Cardiac muscle cell (in vitro differentiated cells and primary cell): ENCODE measurements around the gene EHMT2. TPM values are rescaled to one million over a fixed set of nuclear protein-coding genes. Genes with fewer than 3 reads are reported as not detected.
"Not testable (repeated sequence)": the region's sequence is repeated elsewhere in the genome, so short reads cannot be mapped to it uniquely, and the experiment has no call there.

Experiments used
- DNase-seq, 2 donors: peaks; one replicate each; pipeline versions ENCODE4 v3.0.0 to v3.0.0-alpha.2; 2010 to 2017; ENCODE audit warnings: low read depth in 1 of 2, low spot score in 1 of 2
- H3K27ac ChIP-seq: fragments of 200-600 bp; sonication (generic); 2 replicates; pipeline ENCODE4 v1.5.1; 2016
- H3K27me3 ChIP-seq: fragments of 200-600 bp; sonication (generic); 2 replicates; pipeline ENCODE4 v1.6.0; 2016; ENCODE audit warnings: control low read depth
- H3K36me3 ChIP-seq: fragments of 200-600 bp; sonication (generic); 2 replicates; pipeline ENCODE4 v1.5.1; 2016; ENCODE audit warnings: control low read depth
- H3K4me1 ChIP-seq: fragments of 200-600 bp; sonication (generic); 2 replicates; pipeline ENCODE4 v1.8.1; 2017; ENCODE audit warnings: low read depth, mild to moderate bottlenecking, mixed run types
- H3K4me3 ChIP-seq: fragments of 200-600 bp; sonication (generic); 2 replicates; pipeline ENCODE4 v1.5.1; 2016; ENCODE audit warnings: mild to moderate bottlenecking
- H3K9me3 ChIP-seq: fragments of 200-600 bp; sonication (generic); 2 replicates; pipeline ENCODE4 v1.5.1; 2017; ENCODE audit warnings: low read depth, mild to moderate bottlenecking, control low read depth
- polyA plus RNA-seq: library from polyadenylated mRNA; unstranded; fragments of >200 nt; fragmentation: Nextera tagmentation; extraction: Ambion mirVana; gene quantifications from 2 replicates; pipeline ENCODE4 v1.2.1, GENCODE V29; 2016
- total RNA-seq: library from RNA; depleted of rRNA; stranded (reverse); fragments of >200 nt; gene quantifications from 2 replicates; pipeline ENCODE4 v1.2.3, GENCODE V29; 2016
- TF ChIP-seq, protein P1 (sequence below): IDR thresholded peaks from 2 replicates; pipeline ENCODE4 v1.5.1; 2012; ENCODE audit warnings: low read depth, mild to moderate bottlenecking, low read length

Gene EHMT2
- total and polyA plus RNA-seq, 2 experiments from 2014 or later: 89.6 to 120 TPM

DNA sequence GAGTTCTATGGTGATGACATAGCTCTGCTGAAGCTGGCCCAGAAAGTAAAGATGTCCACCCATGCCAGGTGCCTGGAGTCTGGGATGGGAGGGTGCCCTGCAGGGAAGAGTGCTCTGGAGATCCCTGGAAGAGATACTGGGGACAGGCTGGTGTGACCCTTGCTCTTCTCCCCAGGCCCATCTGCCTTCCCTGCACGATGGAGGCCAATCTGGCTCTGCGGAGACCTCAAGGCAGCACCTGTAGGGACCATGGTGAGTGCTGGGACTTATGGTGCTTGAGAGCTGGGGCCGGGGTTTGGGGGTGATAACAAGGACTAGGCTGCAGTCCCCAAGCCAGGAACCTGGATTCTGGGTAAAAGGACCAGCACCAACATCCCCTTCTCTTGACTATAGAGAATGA is 46.2 kb upstream of the EHMT2 start:
- DNase-seq: no peak
- Histone ChIP-seq H3K9me3 (no peaks in the 10 kb centered on the region), H3K27me3 (no peaks in the 10 kb centered on the region), H3K27ac (no peak overlapping the region), H3K4me3 (no peak overlapping the region), H3K4me1 (no peaks in the 10 kb centered on the region), H3K36me3 (no peaks in the 10 kb centered on the region)
- TF ChIP-seq, protein P1, sequence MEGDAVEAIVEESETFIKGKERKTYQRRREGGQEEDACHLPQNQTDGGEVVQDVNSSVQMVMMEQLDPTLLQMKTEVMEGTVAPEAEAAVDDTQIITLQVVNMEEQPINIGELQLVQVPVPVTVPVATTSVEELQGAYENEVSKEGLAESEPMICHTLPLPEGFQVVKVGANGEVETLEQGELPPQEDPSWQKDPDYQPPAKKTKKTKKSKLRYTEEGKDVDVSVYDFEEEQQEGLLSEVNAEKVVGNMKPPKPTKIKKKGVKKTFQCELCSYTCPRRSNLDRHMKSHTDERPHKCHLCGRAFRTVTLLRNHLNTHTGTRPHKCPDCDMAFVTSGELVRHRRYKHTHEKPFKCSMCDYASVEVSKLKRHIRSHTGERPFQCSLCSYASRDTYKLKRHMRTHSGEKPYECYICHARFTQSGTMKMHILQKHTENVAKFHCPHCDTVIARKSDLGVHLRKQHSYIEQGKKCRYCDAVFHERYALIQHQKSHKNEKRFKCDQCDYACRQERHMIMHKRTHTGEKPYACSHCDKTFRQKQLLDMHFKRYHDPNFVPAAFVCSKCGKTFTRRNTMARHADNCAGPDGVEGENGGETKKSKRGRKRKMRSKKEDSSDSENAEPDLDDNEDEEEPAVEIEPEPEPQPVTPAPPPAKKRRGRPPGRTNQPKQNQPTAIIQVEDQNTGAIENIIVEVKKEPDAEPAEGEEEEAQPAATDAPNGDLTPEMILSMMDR: no peak

DNA sequence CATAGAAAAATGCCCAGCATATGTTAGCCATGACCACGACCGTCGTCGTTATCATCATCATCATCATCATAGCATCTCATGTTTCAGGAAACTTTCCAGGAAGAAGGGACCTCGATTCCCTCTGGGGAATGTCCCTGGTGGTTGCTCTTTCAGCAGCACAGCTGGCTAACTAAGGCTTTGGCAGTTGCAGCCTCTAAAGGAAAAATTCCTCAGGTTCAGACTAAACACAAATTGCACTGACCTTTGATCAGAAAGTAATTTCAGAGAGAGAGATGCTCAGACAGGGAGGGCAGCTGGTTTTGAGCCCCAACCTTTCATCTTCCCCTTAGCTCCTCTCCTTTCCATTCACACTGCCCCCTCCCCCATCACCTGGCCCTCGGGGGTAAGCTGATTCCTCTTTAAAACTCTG is 42.8 kb upstream of the EHMT2 start:
- TF ChIP-seq, protein P1: no peak
- Histone ChIP-seq H3K4me1 (no peaks in the 10 kb centered on the region), H3K9me3 (no peaks in the 10 kb centered on the region), H3K36me3 (no peaks in the 10 kb centered on the region), H3K4me3 (no peak overlapping the region), H3K27ac (no peak overlapping the region), H3K27me3 (no peaks in the 10 kb centered on the region)
- DNase-seq: no peak

DNA sequence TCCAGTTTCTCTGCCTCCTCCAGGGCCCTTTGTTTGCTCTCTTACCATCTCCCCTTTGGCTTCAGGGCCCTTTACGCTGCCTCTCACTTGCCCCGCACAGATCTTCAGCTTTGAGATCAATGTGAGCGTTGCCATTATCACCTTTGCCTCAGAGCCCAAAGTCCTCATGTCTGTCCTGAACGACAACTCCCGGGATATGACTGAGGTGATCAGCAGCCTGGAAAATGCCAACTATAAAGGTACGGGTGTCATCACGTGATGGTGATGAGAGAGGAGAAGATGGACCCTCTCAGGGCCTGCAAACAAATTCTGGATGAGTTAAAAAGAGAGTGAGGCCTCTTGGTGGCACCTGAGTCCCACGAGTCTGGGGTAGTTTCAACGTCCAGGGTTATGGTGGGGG is 38.3 kb upstream of the EHMT2 start:
- Histone ChIP-seq H3K27me3 (no peaks in the 10 kb centered on the region), H3K9me3 (no peaks in the 10 kb centered on the region), H3K4me3 (no peak overlapping the region), H3K36me3 (no peaks in the 10 kb centered on the region), H3K27ac (no peak overlapping the region), H3K4me1 (no peaks in the 10 kb centered on the region)
- TF ChIP-seq, protein P1: no peak
- no peak for DNase-seq

DNA sequence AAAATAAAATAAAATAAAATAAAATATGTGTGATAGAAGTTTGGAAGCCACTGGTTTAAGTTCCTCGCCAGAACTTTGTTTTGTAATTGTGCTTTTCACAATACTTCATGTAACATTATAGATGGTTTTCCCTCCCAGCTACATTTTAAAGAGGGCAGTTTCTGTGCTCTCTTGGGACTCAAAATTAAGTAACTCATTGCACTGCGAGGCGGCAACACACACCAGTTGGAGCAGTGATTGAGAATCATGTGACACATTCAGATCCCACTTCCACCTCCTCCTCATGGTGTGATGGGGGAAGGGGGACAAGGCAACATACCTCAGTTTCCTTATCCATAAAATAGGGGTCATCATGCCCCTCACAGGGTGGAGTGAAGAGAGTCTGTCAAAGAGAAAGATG is 37.5 kb upstream of the EHMT2 start:
- Histone ChIP-seq H3K9me3 (no peaks in the 10 kb centered on the region), H3K36me3 (no peaks in the 10 kb centered on the region), H3K4me3 (no peak overlapping the region), H3K27me3 (no peaks in the 10 kb centered on the region), H3K27ac (no peak overlapping the region), H3K4me1 (no peaks in the 10 kb centered on the region)
- TF ChIP-seq, protein P1: no peak
- no peak for DNase-seq

DNA sequence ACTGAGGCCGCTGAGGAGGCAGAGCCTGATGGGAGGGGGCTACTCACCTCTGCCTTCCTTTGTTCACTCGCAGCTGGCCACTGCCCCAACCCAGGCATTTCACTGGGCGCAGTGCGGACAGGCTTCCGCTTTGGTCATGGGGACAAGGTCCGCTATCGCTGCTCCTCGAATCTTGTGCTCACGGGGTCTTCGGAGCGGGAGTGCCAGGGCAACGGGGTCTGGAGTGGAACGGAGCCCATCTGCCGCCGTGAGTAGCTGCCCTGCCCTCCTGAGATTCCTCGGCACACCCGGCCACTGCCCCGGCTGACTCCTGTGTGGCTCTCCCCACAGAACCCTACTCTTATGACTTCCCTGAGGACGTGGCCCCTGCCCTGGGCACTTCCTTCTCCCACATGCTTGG is 36.0 kb upstream of the EHMT2 start:
- DNase-seq: no peak
- H3K27ac ChIP-seq: no peak overlapping the region
- H3K4me1 ChIP-seq: no peaks in the 10 kb centered on the region
- TF ChIP-seq, protein P1: no peak
- no peaks in the 10 kb centered on the region for H3K9me3 ChIP-seq
- no peak overlapping the region for H3K4me3 ChIP-seq
- H3K27me3 ChIP-seq: no peaks in the 10 kb centered on the region
- H3K36me3 ChIP-seq: no peaks in the 10 kb centered on the region

DNA sequence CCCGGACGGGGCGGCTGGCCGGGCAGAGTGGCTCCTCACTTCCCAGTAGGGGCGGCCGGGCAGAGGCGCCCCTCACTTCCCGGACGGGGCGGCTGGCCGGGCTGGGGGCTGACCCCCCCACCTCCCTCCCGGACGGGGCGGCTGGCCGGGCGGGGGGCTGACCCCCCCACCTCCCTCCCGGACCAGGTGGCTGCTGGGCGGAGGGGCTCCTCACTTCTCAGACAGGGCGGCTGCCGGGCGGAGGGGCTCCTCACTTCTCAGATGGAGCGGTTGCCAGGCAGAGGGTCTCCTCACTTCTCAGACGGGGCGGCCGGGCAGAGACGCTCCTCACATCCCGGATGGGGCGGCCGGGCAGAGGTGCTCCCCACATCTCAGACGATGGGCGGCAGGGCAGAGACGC is 34.6 kb upstream of the EHMT2 start:
- not testable (repeated sequence) for H3K36me3 ChIP-seq, DNase-seq, H3K4me1 ChIP-seq, H3K27ac ChIP-seq, H3K4me3 ChIP-seq, H3K27me3 ChIP-seq, H3K9me3 ChIP-seq
